ENCODE measurements around the gene ARL10. TPM values are rescaled to one million over a fixed set of nuclear protein-coding genes. Genes with fewer than 3 reads are reported as not detected.
A peak's percentile ranks its signal among the peaks of the same experiment; 100 is the strongest.

Gene ARL10
- total RNA-seq, 2 experiments from 2014 or later, result 8.0 to 12.1 TPM

DNA sequence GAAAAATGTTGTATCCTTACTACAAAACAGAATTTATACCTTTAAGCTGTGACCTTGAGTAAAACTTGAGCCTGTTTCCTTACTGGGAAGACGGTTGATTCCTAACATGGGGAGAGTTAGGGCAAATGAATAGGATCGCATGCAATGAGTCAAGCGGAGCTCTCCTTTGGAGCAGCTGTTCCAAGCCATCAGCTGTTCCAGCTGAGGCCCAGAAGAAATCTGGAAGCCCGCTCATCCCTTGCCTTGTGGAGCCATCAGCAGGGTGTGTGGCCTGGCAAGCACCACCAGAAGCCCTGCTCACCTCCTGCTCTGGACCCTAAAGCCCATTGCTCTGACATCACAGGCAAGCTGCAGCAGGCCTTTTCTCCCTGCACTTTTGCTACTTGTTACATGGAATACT is 11.8 kb upstream of the ARL10 start:
- Mint-ChIP-seq H3K4me3 (no peak overlapping the region), H3K27me3 (no peaks in the 10 kb centered on the region), H3K9me3 (no peaks in the 10 kb centered on the region), H3K4me1 (peaks cover 24% of the 10 kb centered on the region), H3K27ac (no peak overlapping the region), H3K36me3 (peaks cover 43% of the 10 kb centered on the region)
- no peak for DNase-seq

DNA sequence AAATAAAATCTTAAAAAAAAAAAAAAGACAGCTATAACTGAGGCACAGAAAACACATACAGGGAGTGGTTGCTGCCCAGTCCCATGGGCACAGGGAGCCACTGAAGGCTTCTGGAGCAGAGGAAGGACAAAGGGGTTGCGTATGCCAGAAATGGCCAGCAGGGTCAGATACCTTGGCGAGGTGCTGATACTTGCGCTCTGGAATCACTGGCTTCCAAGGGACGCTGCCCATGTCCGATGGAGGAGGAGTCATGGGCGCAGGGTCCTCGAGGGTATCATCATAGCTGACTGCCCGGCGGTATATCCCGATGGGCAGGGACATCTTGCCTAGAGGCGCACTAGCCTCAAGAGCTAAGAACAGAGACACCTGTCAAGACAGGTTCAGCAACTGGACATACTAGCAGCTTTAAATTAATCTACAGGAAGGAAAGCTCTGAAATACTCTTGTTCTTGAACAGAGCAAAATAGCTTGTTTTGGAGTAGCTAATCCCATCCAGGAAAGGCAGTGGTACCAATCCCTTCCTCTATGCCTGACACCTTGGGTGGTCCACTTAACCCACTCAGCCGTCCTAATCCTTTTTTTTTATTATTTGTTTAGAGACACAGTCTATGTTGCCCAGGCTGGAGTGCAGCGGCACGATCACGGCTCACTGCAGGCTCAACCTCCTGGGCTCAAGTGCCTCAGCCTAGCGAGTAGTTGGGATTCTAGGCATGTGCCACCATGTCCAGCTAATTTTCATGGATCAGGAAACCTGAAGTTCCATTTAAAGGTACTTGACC is 9.7 kb upstream of the ARL10 start:
- H3K4me1 Mint-ChIP-seq, result peaks cover 33% of the 10 kb centered on the region
- no peak overlapping the region for H3K4me3 Mint-ChIP-seq
- H3K27ac Mint-ChIP-seq, result no peak overlapping the region
- no peaks in the 10 kb centered on the region for H3K27me3 Mint-ChIP-seq
- no peaks in the 10 kb centered on the region for H3K9me3 Mint-ChIP-seq
- peaks cover 35% of the 10 kb centered on the region for H3K36me3 Mint-ChIP-seq
- no peak for DNase-seq

DNA sequence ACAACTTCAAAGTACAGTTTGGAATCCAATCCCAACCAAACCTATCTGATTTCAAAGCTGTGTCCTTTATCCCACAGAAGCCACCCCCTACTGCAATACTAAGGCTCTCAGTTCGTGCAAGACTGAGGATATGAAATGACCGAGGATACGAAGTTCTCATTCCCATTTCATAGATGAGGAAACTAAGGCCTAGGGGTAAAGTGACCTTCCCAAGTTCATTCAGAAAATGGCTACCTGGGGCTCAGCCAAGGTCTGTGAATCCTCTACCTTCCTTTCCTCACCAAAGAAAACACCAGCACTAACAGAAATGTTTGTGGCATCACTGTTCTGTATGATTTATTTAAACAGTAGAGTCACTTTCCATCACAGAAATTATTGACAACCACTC is 9.1 kb upstream of the ARL10 start:
- no peak for DNase-seq
- H3K9me3 Mint-ChIP-seq, result no peaks in the 10 kb centered on the region
- H3K27ac Mint-ChIP-seq, result no peak overlapping the region
- H3K27me3 Mint-ChIP-seq, result no peaks in the 10 kb centered on the region
- peaks cover 35% of the 10 kb centered on the region for H3K36me3 Mint-ChIP-seq
- peaks cover 33% of the 10 kb centered on the region for H3K4me1 Mint-ChIP-seq
- H3K4me3 Mint-ChIP-seq, result no peak overlapping the region

DNA sequence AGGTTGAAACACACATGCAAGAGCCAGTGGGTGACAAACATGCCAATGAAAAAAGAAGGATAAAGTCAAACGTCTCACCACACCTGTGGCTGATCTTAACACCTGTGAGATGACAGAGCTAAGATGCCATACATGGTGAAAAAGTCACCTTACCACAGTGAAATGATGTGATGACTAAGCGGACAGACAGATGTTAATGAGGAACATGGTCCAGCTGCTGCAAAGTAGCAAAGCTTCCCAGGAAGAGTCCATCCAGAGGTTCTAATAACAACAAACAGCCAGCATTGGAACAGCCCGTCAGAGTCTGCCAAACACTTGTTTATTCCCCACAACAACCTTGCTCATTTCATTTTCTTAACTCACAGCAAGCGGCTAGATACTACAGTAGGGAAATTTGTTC is 5.6 kb upstream of the ARL10 start:
- Mint-ChIP-seq H3K9me3 (no peaks in the 10 kb centered on the region), H3K4me1 (peaks cover 31% of the 10 kb centered on the region), H3K27ac (peak overlapping the region; percentile 65), H3K4me3 (peak overlapping the region; percentile 99), H3K36me3 (peaks cover 21% of the 10 kb centered on the region), H3K27me3 (no peaks in the 10 kb centered on the region)
- no peak for DNase-seq

DNA sequence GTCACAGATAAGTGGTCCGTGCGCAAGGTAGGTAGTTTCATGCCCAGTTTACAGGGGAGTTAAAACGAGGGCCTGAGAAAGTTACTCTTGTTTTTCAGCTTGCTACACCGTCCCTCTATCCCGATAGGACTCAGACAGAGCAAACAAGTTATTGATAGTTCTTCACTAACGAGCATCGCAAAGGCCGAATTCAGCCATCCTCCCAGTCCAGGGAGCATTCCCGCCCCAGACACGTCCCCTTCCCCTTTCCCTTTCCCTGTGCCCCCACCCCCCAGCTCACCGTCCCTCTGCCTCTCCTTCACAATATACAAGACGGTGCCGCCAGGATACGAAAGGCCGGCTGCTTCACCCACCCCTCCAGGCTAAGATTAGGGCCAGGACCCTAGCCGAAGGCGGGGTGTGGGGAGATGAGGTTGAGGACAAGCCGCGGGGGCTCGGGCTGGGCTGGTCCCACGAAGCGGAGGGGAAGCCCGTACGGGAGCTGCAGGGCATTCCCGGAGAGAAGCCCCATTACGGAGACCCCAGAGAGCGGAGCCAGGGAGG is 4.3 kb upstream of the ARL10 start:
- H3K4me1 Mint-ChIP-seq, result peaks cover 25% of the 10 kb centered on the region
- DNase-seq, result no peak
- no peaks in the 10 kb centered on the region for H3K9me3 Mint-ChIP-seq

DNA sequence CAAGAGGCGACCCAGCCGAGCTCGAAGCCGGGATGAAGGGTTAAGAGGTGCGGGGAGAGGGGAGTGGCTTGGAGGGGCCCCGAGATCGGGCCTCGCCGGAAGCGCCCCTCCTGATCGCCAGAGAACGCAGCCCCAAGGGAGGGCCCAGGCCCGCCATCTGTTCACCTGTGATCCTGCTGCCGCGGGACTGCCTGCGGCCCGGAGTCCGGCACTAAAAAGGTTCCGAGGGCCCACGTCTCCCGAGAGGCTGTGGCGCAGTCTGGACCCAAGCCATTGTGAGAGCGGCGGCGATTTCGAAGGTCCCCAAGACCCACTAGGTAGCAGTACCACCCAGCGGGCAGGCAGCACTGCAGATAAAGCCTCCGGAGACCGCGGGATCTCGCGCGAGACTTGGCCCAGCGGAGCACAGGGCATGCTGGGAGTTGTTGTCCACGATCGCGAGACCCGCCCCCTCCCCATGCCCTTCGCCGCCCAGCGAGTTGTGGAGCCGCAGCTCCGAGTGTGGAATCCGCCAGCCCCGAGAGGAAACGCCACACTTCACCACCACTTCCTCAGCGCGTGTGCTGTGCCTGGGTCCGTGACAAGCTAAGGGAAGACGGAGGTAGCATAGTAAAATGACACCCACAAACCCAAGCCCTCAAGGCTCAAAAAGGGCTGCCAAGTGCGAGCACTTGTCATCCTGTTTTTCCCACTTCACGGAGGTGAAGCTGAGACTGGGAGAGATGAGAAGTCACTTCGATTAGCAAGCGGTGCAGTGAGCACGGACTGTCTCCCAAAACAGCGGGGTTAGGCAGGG is 3.7 kb upstream of the ARL10 start, which contains the start of gene KIAA1191:
Gene KIAA1191, minus strand, starts transcription at position 328 of the 796 bp plus-strand sequence. CDS start 2,256 bp downstream, outside the sequence.
- H3K9me3 Mint-ChIP-seq, result no peaks in the 10 kb centered on the region
- H3K4me3 Mint-ChIP-seq, result peak within 1 kb of the TSS; percentile 99

More for the DNA sequence above, 4.3 kb upstream of the ARL10 start:
- H3K4me3 Mint-ChIP-seq, result peak overlapping the region; percentile 99
- H3K27ac Mint-ChIP-seq, result peak overlapping the region; percentile 98
- H3K27me3 Mint-ChIP-seq, result no peaks in the 10 kb centered on the region
- H3K36me3 Mint-ChIP-seq, result peaks cover 17% of the 10 kb centered on the region

DNA sequence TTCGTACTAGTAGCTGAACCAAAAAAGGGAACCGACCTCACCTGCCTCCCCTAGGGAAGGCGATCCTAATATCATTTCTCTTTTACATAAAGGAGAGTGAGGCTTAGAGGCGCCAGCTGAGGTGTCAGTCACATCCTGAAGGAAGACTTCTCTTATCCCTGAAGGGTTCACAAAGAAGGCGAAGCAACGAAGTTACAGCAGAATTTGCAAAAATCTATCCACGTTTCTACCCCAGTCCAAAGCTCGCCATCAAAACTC is 3.1 kb upstream of the ARL10 start:
- H3K36me3 Mint-ChIP-seq, result peaks cover 20% of the 10 kb centered on the region
- H3K27me3 Mint-ChIP-seq, result no peaks in the 10 kb centered on the region
- peaks cover 26% of the 10 kb centered on the region for H3K4me1 Mint-ChIP-seq
- H3K9me3 Mint-ChIP-seq, result no peaks in the 10 kb centered on the region
- peak overlapping the region; percentile 99 for H3K4me3 Mint-ChIP-seq
- DNase-seq, result no peak
- peak overlapping the region; percentile 98 for H3K27ac Mint-ChIP-seq

More for the DNA sequence above, 3.7 kb upstream of the ARL10 start, which contains the start of gene KIAA1191:
- Mint-ChIP-seq H3K36me3 (peaks cover 18% of the 10 kb centered on the region), H3K4me1 (peaks cover 25% of the 10 kb centered on the region), H3K27ac (peak within 1 kb of the TSS; percentile 98), H3K27me3 (no peaks in the 10 kb centered on the region)
- DNase-seq, result peak; percentile 93

DNA sequence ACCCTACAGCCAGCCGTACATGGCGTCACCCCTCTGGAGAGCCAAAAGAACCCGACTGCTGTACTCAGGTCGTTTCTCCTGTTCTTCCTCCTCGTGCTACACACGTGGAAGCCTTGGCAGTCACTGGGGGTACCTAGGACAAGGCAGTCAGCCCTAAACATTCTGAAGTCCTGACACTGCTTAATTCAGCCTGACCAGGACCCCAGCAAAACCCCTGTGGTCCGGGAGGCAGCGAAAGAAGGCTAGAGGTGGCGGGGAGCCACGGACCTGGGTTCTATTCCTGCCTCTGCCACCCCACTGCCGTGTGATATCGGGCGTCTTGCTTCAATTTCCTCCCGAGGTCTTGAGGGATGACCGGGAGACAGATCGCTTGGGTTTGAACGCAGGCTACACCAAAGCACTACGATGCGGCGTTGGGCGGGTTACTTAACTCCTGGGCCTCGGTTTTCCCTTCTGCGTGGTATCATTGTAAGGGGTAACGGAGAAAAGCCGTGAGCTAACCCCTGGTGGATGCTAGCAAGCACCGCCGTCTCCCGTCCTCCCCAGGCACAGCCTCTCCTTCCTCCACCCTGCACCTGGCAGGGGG is 429 bp upstream of the ARL10 start:
- Mint-ChIP-seq H3K27ac (peak overlapping the region; percentile 81), H3K27me3 (no peaks in the 10 kb centered on the region), H3K36me3 (peaks cover 17% of the 10 kb centered on the region), H3K9me3 (no peaks in the 10 kb centered on the region), H3K4me3 (peak overlapping the region; percentile 77), H3K4me1 (peaks cover 19% of the 10 kb centered on the region)
- DNase-seq, result no peak

DNA sequence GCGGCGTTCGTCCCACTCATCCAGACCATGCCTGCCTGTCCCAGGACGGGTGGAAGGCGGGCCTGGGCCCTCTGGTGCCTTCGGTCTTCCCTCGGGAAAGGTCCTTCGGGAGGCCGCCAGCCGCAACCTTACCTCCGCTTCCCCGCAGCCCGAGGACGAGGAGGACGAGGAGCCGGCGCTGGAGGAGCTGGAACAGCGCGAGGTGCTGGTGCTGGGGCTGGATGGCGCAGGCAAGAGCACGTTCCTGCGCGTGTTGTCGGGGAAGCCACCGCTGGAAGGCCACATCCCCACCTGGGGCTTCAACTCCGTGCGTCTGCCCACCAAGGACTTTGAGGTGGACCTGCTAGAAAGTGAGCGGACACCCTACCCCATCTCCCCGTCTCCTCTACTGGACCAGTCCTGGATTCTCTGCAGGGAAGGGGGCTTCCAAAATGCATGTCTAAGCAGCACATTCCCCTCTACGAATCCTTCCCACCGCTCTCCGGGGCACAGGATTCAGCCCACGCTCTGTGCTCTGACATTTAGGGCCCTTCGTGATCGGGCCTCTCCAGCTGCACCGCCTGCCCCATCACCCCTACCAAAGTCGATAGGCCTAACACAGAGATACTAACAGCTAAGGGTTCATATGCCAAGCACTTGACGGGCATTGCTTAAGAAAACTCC is 1.1 kb downstream of the ARL10 start:
- peak overlapping the region; percentile 74 for H3K4me3 Mint-ChIP-seq
- peaks cover 18% of the 10 kb centered on the region for H3K36me3 Mint-ChIP-seq
- DNase-seq, result no peak
- peaks cover 17% of the 10 kb centered on the region for H3K4me1 Mint-ChIP-seq
- no peaks in the 10 kb centered on the region for H3K27me3 Mint-ChIP-seq
- peak overlapping the region; percentile 13 for H3K27ac Mint-ChIP-seq
- no peaks in the 10 kb centered on the region for H3K9me3 Mint-ChIP-seq

DNA sequence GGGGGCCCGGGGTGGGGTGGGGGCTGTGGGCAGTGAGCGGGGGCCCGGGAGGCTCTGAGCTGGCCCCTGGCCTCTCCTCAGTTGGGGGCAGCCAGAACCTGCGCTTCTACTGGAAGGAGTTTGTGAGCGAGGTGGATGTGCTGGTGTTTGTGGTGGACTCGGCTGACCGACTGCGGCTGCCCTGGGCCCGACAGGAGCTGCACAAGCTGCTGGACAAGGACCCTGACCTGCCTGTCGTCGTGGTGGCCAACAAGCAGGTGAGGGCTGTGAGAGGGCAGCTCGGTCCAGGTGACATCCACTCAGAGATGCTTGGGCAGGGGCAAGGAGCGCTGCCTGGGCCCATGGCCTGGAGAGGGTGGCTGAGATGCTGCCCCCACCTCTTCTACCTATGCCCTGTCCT is 3.4 kb downstream of the ARL10 start:
- Mint-ChIP-seq H3K27ac (no peak overlapping the region), H3K9me3 (no peaks in the 10 kb centered on the region), H3K4me1 (peaks cover 8% of the 10 kb centered on the region), H3K36me3 (peaks cover 19% of the 10 kb centered on the region), H3K27me3 (no peaks in the 10 kb centered on the region), H3K4me3 (no peak overlapping the region)
- DNase-seq, result no peak

DNA sequence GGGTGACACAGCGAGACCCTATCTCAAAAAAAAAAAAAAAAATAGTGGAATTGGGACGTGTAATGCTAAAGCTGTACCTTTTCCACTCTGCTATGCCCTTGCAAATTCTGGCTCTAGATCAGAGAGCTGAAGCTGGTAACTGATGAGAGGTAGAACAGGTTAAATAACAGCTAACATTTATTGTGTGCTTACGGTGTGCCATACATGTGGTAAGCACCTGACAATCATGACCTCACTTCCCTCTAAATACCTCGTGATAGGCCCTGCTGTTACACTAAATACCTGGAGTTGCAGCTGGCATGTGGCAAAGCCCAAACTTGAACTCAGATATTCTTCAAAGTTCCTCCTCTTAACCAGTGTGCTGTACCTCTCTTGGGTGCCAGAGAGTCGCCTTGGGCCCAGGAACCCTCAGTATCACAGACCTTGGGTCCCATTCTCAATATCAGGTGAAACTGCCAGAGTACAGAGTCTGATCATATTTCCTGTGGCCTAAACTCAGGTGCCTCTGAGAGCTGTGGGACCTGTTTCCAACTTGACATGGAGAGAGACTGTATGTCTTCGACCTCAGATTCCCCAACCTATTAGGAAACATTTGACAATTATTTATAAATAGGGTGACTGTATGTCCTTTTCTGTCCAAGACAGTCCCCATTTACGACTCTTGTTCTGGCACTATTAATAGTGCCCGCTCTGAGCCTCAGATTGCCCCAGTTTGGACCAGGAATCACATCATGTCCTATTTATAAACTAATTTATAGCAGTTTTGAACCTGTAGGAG is 4.8 kb downstream of the ARL10 start:
- no peak for DNase-seq
- H3K27ac Mint-ChIP-seq, result no peak overlapping the region
- H3K4me1 Mint-ChIP-seq, result peaks cover 8% of the 10 kb centered on the region
- no peaks in the 10 kb centered on the region for H3K27me3 Mint-ChIP-seq
- H3K9me3 Mint-ChIP-seq, result no peaks in the 10 kb centered on the region
- H3K4me3 Mint-ChIP-seq, result no peak overlapping the region
- H3K36me3 Mint-ChIP-seq, result peaks cover 19% of the 10 kb centered on the region

DNA sequence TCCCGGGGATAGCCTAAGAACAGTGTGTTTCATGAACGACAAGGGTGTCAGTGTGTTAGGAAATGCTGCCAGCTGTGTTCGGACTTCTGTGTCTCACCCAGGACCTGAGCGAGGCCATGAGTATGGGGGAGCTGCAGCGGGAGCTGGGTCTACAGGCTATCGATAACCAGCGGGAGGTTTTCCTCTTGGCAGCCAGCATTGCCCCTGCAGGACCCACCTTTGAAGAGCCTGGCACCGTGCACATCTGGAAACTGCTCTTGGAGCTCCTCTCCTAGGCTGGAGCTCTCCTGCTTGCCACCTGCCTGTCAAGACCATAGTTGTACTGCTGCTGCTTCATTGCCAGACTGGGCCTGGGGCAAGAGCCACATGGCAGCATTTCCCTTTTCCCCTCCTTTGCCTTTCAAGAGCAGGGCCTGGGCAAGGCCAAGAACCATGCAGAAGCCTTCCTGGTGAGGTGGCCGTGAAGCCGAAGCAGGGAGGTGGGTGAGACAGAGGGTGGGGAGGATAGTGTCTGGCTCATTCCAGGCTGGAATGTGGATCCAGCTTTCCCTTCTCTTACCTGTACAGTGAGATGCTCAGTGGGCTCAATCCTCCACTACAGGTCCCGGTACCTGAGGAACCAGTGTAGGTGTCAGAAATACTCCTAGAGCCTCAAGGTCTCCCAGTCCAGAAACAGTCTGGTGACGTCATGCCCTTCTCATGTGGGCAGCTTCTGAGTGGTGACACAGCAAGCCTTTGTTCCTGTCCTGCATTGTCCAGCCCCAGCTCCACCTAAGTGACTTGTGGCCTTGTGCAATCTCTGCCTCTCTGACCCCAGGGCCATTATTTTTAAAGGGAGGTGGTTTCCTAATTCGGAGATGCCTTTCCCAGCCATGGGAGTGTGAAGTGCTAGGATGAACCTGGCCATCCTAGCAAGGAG is 6.6 kb downstream of the ARL10 start:
- Mint-ChIP-seq H3K9me3 (no peaks in the 10 kb centered on the region), H3K27ac (no peak overlapping the region), H3K4me1 (peaks cover 6% of the 10 kb centered on the region), H3K27me3 (no peaks in the 10 kb centered on the region), H3K36me3 (peaks cover 24% of the 10 kb centered on the region), H3K4me3 (no peak overlapping the region)
- no peak for DNase-seq

DNA sequence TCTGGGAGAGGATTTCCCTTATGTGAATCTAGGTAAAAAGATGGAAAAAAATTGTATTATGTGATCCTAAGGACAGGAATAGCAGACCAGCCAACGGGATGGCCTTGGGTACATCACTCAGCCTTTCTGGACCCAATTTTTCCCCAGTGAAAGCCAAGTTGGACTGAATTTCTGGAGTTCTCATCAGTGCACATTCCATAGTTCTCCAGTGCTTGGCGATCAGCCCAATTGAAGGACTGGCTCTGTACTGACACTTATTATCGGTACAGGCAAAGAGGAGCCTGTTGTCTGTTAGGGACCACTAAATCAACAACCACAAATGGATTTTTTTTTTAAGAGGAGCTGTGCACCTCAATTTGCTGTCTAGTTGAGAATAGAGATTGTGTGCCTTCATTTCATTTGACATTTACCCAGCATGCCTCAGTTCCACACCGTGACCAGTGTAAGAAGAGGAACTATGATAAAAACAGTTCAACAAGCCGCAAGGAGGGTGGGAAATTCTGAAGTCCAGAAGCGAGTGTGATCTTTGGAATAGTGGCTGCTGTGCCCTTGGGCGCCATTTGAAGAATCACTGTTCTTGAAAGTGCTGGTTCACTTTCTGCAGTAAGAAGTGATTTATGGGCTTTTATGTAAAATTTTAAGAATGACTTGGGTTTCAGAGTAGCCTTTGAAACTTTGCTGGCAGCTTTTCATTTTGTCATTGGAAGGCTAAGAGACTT is 8.0 kb downstream of the ARL10 start:
- Mint-ChIP-seq H3K9me3 (no peaks in the 10 kb centered on the region), H3K4me1 (no peaks in the 10 kb centered on the region), H3K36me3 (peaks cover 12% of the 10 kb centered on the region), H3K27me3 (no peaks in the 10 kb centered on the region), H3K27ac (no peak overlapping the region), H3K4me3 (no peak overlapping the region)
- DNase-seq, result no peak

Measured in activated naive CD8-positive, alpha-beta T cell treated with anti-CD3 and anti-CD28 coated beads for 36 hours (primary cell).